CD14-positive monocyte (primary cell): ENCODE results near the gene TSPEAR. TPM values are rescaled to one million over a fixed set of nuclear protein-coding genes. Genes with fewer than 3 reads are reported as not detected.
A peak's percentile ranks its signal among the peaks of the same experiment; 100 is the strongest.

Experiments
- DNase-seq, 3 donors: peaks; one replicate each; pipeline ENCODE4 v3.0.0-alpha.2; 2011 to 2022
- H2AFZ ChIP-seq: 2 replicates; pipeline ENCODE4 v1.6.0; 2012; ENCODE audit warnings: mild to moderate bottlenecking, low read depth, low read length, inconsistent platforms; ENCODE audit not compliant: insufficient read depth, poor library complexity, severe bottlenecking
- H3K27ac ChIP-seq, 2 donors: 1 replicate in 1 of 2; 2 replicates in 1 of 2; pipeline ENCODE4 v1.5.1; 2012 to 2013; ENCODE audit warnings: low read length in 2 of 2, control low read depth in 1 of 2, inconsistent platforms in 1 of 2, low read depth in 1 of 2, mild to moderate bottlenecking in 1 of 2
- H3K27me3 ChIP-seq, 2 donors: one replicate each; pipeline versions ENCODE4 v1.6.0 to v1.6.1; 2011 to 2013; ENCODE audit warnings: low read length in 2 of 2; ENCODE audit not compliant: control insufficient read depth in 2 of 2, insufficient read depth in 2 of 2
- H3K36me3 ChIP-seq, 2 donors: replicated peaks in 1 of 2; 1 replicate in 1 of 2; 2 replicates in 1 of 2; pipeline versions ENCODE4 v1.5.1 to v1.6.1; 2012 to 2013; ENCODE audit warnings: low read length in 2 of 2, control low read depth in 1 of 2, inconsistent platforms in 1 of 2, mild to moderate bottlenecking in 1 of 2; ENCODE audit not compliant: insufficient read depth in 2 of 2, control insufficient read depth in 1 of 2
- H3K4me1 ChIP-seq, 2 donors: 1 replicate in 1 of 2; 2 replicates in 1 of 2; pipeline versions ENCODE4 v1.5.1 to v1.6.1; 2012 to 2013; ENCODE audit warnings: low read length in 2 of 2, control low read depth in 1 of 2, inconsistent platforms in 1 of 2, mild to moderate bottlenecking in 1 of 2, moderate library complexity in 1 of 2; ENCODE audit not compliant: insufficient read depth in 2 of 2, control insufficient read depth in 1 of 2
- H3K4me2 ChIP-seq: replicated peaks from 2 replicates; pipeline ENCODE3; 2012; ENCODE audit warnings: low read length, moderate library complexity, mild to moderate bottlenecking; ENCODE audit not compliant: poor library complexity, severe bottlenecking; ENCODE audit errors: extremely low read depth
- H3K4me3 ChIP-seq, 3 experiments: fragments of 200-600 bp in 1 of 3; sonication (generic) in 1 of 3; replicated peaks in 1 of 3; 1 replicate in 2 of 3; 2 replicates in 1 of 3; pipeline ENCODE4 v1.5.1; 2011 to 2013; ENCODE audit warnings: low read length in 3 of 3, mild to moderate bottlenecking in 3 of 3, control low read depth in 2 of 3, low read depth in 2 of 3, inconsistent platforms in 1 of 3, moderate library complexity in 1 of 3
- H3K79me2 ChIP-seq: 2 replicates; pipeline ENCODE4 v1.6.0; 2012; ENCODE audit warnings: mild to moderate bottlenecking, control low read depth, inconsistent platforms, low read length, moderate library complexity; ENCODE audit not compliant: insufficient read depth
- H3K9ac ChIP-seq: 2 replicates; pipeline ENCODE4 v1.6.0; 2017; ENCODE audit warnings: low read length, mild to moderate bottlenecking; ENCODE audit not compliant: insufficient read depth, poor library complexity, severe bottlenecking
- H3K9me3 ChIP-seq, 2 donors: replicated peaks in 1 of 2; 1 replicate in 1 of 2; 2 replicates in 1 of 2; pipeline versions ENCODE4 v1.5.1 to v1.6.1; 2012 to 2013; ENCODE audit warnings: low read length in 2 of 2, control low read depth in 1 of 2; ENCODE audit not compliant: control insufficient read depth in 1 of 2, insufficient read depth in 1 of 2
- H4K20me1 ChIP-seq: 2 replicates; pipeline ENCODE4 v1.6.0; 2012; ENCODE audit warnings: mild to moderate bottlenecking, low read length, control low read depth, moderate library complexity; ENCODE audit not compliant: insufficient read depth
- H3K27ac Mint-ChIP-seq, 7 donors: one replicate each; pipeline ENCODE4 v1.8.0; 2020; ENCODE audit warnings: mild to moderate bottlenecking in 7 of 7, mixed read lengths in 7 of 7, moderate library complexity in 6 of 7, inconsistent platforms in 2 of 7
- H3K27me3 Mint-ChIP-seq, 3 donors: one replicate each; pipeline ENCODE4 v1.8.0; 2021 to 2022; ENCODE audit warnings: low read depth in 3 of 3, mild to moderate bottlenecking in 3 of 3, mixed read lengths in 3 of 3, moderate library complexity in 3 of 3, inconsistent platforms in 1 of 3
- H3K36me3 Mint-ChIP-seq, 2 donors: one replicate each; pipeline ENCODE4 v1.8.0; 2020; ENCODE audit warnings: mixed read lengths in 2 of 2, inconsistent platforms in 1 of 2, mild to moderate bottlenecking in 1 of 2
- H3K4me1 Mint-ChIP-seq: one replicate; pipeline ENCODE4 v1.8.0; 2020; ENCODE audit warnings: mild to moderate bottlenecking, mixed read lengths
- H3K4me3 Mint-ChIP-seq, 2 donors: one replicate each; pipeline ENCODE4 v1.8.0; 2020; ENCODE audit warnings: mild to moderate bottlenecking in 2 of 2, mixed read lengths in 2 of 2, moderate library complexity in 1 of 2
- H3K9me3 Mint-ChIP-seq, 7 donors: one replicate each; pipeline ENCODE4 v1.8.0; 2020 to 2022; ENCODE audit warnings: mixed read lengths in 7 of 7, mild to moderate bottlenecking in 6 of 7, moderate library complexity in 6 of 7, inconsistent platforms in 2 of 7
- WGBS: methylation state at CpG from one replicate; pipeline ENCODE4 v1.1.5; 2013; ENCODE audit warnings: missing lambda C conversion rate; ENCODE audit not compliant: insufficient coverage; 5-methylcytosine and 5-hydroxymethylcytosine counted together
- intact Hi-C, 2 donors: fragments of 100-400 bp; cut with micrococcal nuclease; formaldehyde crosslinking; loops; one replicate each; pipeline versions ENCODE4 v1.15.0 to v1.15.1; 2023
- polyA plus RNA-seq, 3 donors: library from polyadenylated mRNA; depleted of rRNA in 1 of 3; unstranded in 2 of 3; stranded (reverse) in 1 of 3; fragments of 300-500 nt in 2 of 3; fragments of >200 nt in 1 of 3; fragmentation: Illumina TruSeq in 2 of 3; gene quantifications; 1 replicate in 2 of 3; 2 replicates in 1 of 3; pipeline ENCODE4 v1.2.3, GENCODE V29; 2012 to 2021
- TF ChIP-seq, protein P1 (sequence below): fragments of 200-600 bp; IDR thresholded peaks from one replicate; pipeline ENCODE4 v1.8.0; 2022; ENCODE audit warnings: antibody characterized with exemption, mild to moderate bottlenecking

The TSPEAR gene
- polyA plus RNA-seq, 3 donors, result not detected

DNA sequence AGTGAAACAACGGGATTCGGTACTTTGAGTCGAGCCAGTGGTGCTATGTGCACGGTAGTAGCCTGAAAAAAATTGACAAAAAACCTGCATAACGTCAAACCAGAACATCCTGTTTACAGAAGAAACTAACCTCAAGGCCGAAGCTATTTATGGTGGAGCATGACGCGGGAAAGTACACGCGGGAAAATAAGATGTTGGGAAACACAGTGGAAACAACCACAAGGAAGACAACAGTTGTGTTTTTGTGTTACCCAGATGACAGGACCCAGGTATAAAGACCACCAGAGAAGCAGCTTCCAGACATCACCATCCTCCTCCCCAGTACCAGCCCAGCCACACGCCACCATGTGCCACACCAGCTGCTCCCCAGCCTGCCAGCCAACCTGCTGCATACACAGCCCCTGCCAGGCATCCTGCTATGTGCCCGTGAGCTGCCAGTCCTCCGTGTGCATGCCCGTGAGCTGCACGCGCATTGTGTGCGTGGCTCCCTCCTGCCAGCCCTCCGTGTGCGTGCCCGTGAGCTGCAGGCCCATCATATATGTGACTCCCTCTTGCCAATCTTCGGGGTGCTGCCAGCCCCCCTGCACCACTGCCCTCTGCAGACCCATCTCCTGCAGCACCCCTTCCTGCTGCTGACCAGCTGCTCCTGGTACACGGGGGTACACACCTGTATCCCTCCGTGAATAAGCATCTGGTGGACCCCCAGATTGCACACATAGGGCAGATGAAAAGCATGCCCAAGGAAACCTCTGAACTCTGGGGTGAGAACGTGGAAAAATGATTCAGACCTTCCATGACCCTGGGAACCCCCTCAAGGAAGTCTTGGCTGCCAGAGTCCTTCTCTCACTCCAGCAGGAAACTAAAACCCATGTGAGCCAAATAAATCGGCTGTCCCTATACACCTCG, 53.5 kb downstream of the TSPEAR start, which contains the start of gene KRTAP12-3:
Gene KRTAP12-3 (plus strand): TSS at position 298 of the 906 bp plus-strand sequence. CDS start 48 bp downstream, at position 346.
- Mint-ChIP-seq H3K27me3 (peaks cover 8 to 12% (median 10%) of the 10 kb centered on the region in 3 donors), H3K4me1 (no peaks in the 10 kb centered on the region), H3K9me3 (peaks cover 27 to 59% (median 45%) of the 10 kb centered on the region in 7 donors), H3K4me3 (no peak within 1 kb of the TSS), H3K36me3 (no peaks in the 10 kb centered on the region), H3K27ac (peak within 1 kb of the TSS in 2 of 7 donors; percentile 47 to 52)
- Histone ChIP-seq H3K4me3 (no peak within 1 kb of the TSS), H3K4me2 (no peak within 1 kb of the TSS), H2AFZ (no peak within 1 kb of the TSS), H3K79me2 (no peaks in the 10 kb centered on the region), H3K36me3 (no peaks in the 10 kb centered on the region), H3K9me3 (peaks cover 16 to 51% of the 10 kb centered on the region in 2 donors), H3K4me1 (no peaks in the 10 kb centered on the region), H3K27ac (no peak within 1 kb of the TSS), H4K20me1 (no peaks in the 10 kb centered on the region), H3K9ac (no peak within 1 kb of the TSS), H3K27me3 (no peaks in the 10 kb centered on the region)
- WGBS, result 76% methylated on average over 21 of the region's 26 CpGs
- no peak for DNase-seq
- intact Hi-C loops, result no loop called here
- TF ChIP-seq, protein P1, sequence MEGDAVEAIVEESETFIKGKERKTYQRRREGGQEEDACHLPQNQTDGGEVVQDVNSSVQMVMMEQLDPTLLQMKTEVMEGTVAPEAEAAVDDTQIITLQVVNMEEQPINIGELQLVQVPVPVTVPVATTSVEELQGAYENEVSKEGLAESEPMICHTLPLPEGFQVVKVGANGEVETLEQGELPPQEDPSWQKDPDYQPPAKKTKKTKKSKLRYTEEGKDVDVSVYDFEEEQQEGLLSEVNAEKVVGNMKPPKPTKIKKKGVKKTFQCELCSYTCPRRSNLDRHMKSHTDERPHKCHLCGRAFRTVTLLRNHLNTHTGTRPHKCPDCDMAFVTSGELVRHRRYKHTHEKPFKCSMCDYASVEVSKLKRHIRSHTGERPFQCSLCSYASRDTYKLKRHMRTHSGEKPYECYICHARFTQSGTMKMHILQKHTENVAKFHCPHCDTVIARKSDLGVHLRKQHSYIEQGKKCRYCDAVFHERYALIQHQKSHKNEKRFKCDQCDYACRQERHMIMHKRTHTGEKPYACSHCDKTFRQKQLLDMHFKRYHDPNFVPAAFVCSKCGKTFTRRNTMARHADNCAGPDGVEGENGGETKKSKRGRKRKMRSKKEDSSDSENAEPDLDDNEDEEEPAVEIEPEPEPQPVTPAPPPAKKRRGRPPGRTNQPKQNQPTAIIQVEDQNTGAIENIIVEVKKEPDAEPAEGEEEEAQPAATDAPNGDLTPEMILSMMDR, result no peak

GRCh38 chr21:44656868-44657267, 54.5 kb downstream of the TSPEAR start:
- Histone ChIP-seq H4K20me1 (no peaks in the 10 kb centered on the region), H3K4me2 (no peak overlapping the region), H3K4me3 (no peak overlapping the region), H3K27ac (no peak overlapping the region), H2AFZ (no peak overlapping the region), H3K36me3 (no peaks in the 10 kb centered on the region), H3K4me1 (no peaks in the 10 kb centered on the region), H3K9ac (no peak overlapping the region), H3K79me2 (no peaks in the 10 kb centered on the region), H3K9me3 (peaks cover 16 to 51% of the 10 kb centered on the region in 2 donors), H3K27me3 (no peaks in the 10 kb centered on the region)
- Mint-ChIP-seq H3K27me3 (peaks cover 7 to 12% (median 10%) of the 10 kb centered on the region in 3 donors), H3K4me1 (no peaks in the 10 kb centered on the region), H3K9me3 (peaks cover 27 to 61% (median 51%) of the 10 kb centered on the region in 7 donors), H3K36me3 (no peaks in the 10 kb centered on the region), H3K4me3 (no peak overlapping the region), H3K27ac (no peak overlapping the region)
- 80% methylated on average over 1 of the region's 1 CpG for WGBS
- no peak for DNase-seq
- TF ChIP-seq, protein P1, result no peak
- intact Hi-C loops, result no loop called here
